Measurements from ENCODE around the gene MYO16.

- no peak for TF ChIP-seq POLR2A (IDR thresholded peaks at IDR 0.05)
- TF ChIP-seq CTCF (IDR thresholded peaks at IDR 0.05), result no peak
Observed at GRCh38 chr13:109200556-109200955, 571.1 kb downstream of the MYO16 start.
